Fibroblast of mammary gland (primary cell): ENCODE data around the gene RYR3.

Source experiments
- DNase-seq: peaks from one replicate; pipeline ENCODE4 v3.0.0-alpha.2; 2010; ENCODE audit warnings: low read depth
- H3K4me3 ChIP-seq: 2 replicates; pipeline ENCODE4 v1.5.1; 2011; ENCODE audit warnings: low read depth, mild to moderate bottlenecking, low read length, moderate library complexity; ENCODE audit not compliant: control insufficient read depth
- CTCF ChIP-seq: conservative IDR thresholded peaks from 2 replicates; pipeline ENCODE4 v1.5.1; 2011; ENCODE audit warnings: low read depth, low read length, inconsistent platforms; ENCODE audit not compliant: control insufficient read depth, insufficient read depth

The RYR3 gene

GRCh38 chr15:33411596-33412540 is 101.1 kb downstream of the RYR3 start:
- no peak for DNase-seq
- TF ChIP-seq CTCF, result no peak
- H3K4me3 ChIP-seq, result no peak overlapping the region

- no peak for TF ChIP-seq CTCF
- DNase-seq, result no peak
- no peak overlapping the region for H3K4me3 ChIP-seq
Observed at GRCh38 chr15:33419701-33420100, 108.9 kb downstream of the RYR3 start.

- TF ChIP-seq CTCF, result no peak
- DNase-seq, result no peak
- H3K4me3 ChIP-seq, result no peak overlapping the region
Observed at GRCh38 chr15:33424025-33424424, 113.3 kb downstream of the RYR3 start.

GRCh38 chr15:33425142-33425541 is 114.4 kb downstream of the RYR3 start:
- H3K4me3 ChIP-seq, result no peak overlapping the region
- peak; percentile 66 for DNase-seq
- TF ChIP-seq CTCF, result no peak

- H3K4me3 ChIP-seq, result no peak overlapping the region
- no peak for DNase-seq
- TF ChIP-seq CTCF, result no peak
Observed at GRCh38 chr15:33430577-33430976, 119.8 kb downstream of the RYR3 start.

- no peak for DNase-seq
- H3K4me3 ChIP-seq, result no peak overlapping the region
- no peak for TF ChIP-seq CTCF
Observed at GRCh38 chr15:33433821-33434220, 123.1 kb downstream of the RYR3 start.
